A673 (cell line): Measurements from ENCODE around the gene LRRC4C. TPM values are rescaled to one million over a fixed set of nuclear protein-coding genes. Genes with fewer than 3 reads are reported as not detected.

ENCODE experiments used
- BruUV-seq: library from RNA; stranded (reverse); fragments of 400-500 nt; replicated peaks from 2 replicates; lab custom pipeline; 2021; lab: Mats Ljungman, UMichigan
- CTCF ChIA-PET: fragments of 300-600 bp; sonication (Branson Sonifier 250); formaldehyde crosslinking; loops from one replicate; lab custom pipeline; 2022; ENCODE audit warnings: antibody characterized with exemption; lab: Charles Lee
- POLR2A ChIA-PET: fragments of 300-600 bp; sonication (Branson Sonifier 250); formaldehyde crosslinking; loops from one replicate; lab custom pipeline; 2022; ENCODE audit warnings: antibody characterized with exemption; ENCODE audit not compliant: low non-redundant PET; lab: Charles Lee
- DNase-seq: peaks from one replicate; pipeline ENCODE4 v3.0.0-alpha.2; 2015; ENCODE audit warnings: low spot score
- H3K27ac ChIP-seq: fragments of 200-600 bp; sonication (generic); 2 replicates; pipeline ENCODE4 v1.5.1; 2016; ENCODE audit warnings: mixed run types, low read depth, mild to moderate bottlenecking, mixed read lengths, antibody characterized with exemption, low read length; ENCODE audit not compliant: poor library complexity, severe bottlenecking
- H3K27me3 ChIP-seq: fragments of 200-600 bp; sonication (generic); replicated peaks from 2 replicates; pipeline ENCODE4 v1.6.1; 2017; ENCODE audit warnings: mixed run types, low read depth, mild to moderate bottlenecking, mixed read lengths, antibody characterized with exemption, low read length; ENCODE audit not compliant: insufficient read depth, poor library complexity
- H3K36me3 ChIP-seq: fragments of 200-600 bp; sonication (generic); 2 replicates; pipeline ENCODE4 v1.6.1; 2016; ENCODE audit warnings: mixed run types, mild to moderate bottlenecking, mixed read lengths, antibody characterized with exemption, low read length; ENCODE audit not compliant: insufficient read depth, poor library complexity, severe bottlenecking
- H3K4me1 ChIP-seq: fragments of 200-600 bp; sonication (generic); 2 replicates; pipeline ENCODE4 v1.6.1; 2017; ENCODE audit warnings: mixed run types, mild to moderate bottlenecking, mixed read lengths, antibody characterized with exemption, low read length; ENCODE audit not compliant: insufficient read depth, poor library complexity, severe bottlenecking
- H3K4me3 ChIP-seq: fragments of 200-600 bp; sonication (generic); 2 replicates; pipeline ENCODE4 v1.5.1; 2016; ENCODE audit warnings: low read depth, mixed run types, mild to moderate bottlenecking, mixed read lengths, low read length; ENCODE audit not compliant: poor library complexity, severe bottlenecking
- H3K9me3 ChIP-seq: fragments of 200-600 bp; sonication (generic); 2 replicates; pipeline ENCODE4 v1.6.1; 2016; ENCODE audit warnings: mixed run types, low read depth, mild to moderate bottlenecking, mixed read lengths, antibody characterized with exemption, low read length; ENCODE audit not compliant: poor library complexity, severe bottlenecking
- CTCF ChIP-seq: fragments of 300-800, 200-600 bp; sonication (generic); conservative IDR thresholded peaks from 2 replicates; pipeline ENCODE4 v1.5.1; 2017; ENCODE audit warnings: low read depth, mild to moderate bottlenecking, antibody characterized with exemption, low read length, moderate library complexity, mixed read lengths
- EZH2 ChIP-seq: fragments of 200-600 bp; sonication (generic); IDR thresholded peaks from 2 replicates; pipeline ENCODE4 v1.6.1; 2017; ENCODE audit warnings: borderline replicate concordance, low read depth, mild to moderate bottlenecking, mixed read lengths, antibody characterized with exemption, low read length; ENCODE audit not compliant: poor library complexity, severe bottlenecking
- intact Hi-C: fragments of 100-400 bp; cut with micrococcal nuclease; formaldehyde crosslinking; loops from one replicate; pipeline ENCODE4 v1.10.0; 2022; ENCODE audit not compliant: unreplicated experiment
- total RNA-seq: library from RNA; stranded (reverse); gene quantifications from 2 replicates; pipeline ENCODE4 v1.2.3, GENCODE V29; 2021

LRRC4C gene
- total RNA-seq, 1 experiment from 2014 or later, result 38.3 TPM

GRCh38 chr11:41245704-41246398 is 213.6 kb downstream of the LRRC4C start:
- ChIA-PET CTCF (no interaction called here), POLR2A (no interaction called here)
- H3K9me3 ChIP-seq, result no peaks in the 10 kb centered on the region
- H3K36me3 ChIP-seq, result no peaks in the 10 kb centered on the region
- intact Hi-C loops, result no loop called here
- no peak overlapping the region for H3K27ac ChIP-seq
- BruUV-seq, result no TSS peak
- no peaks in the 10 kb centered on the region for H3K27me3 ChIP-seq
- no peak overlapping the region for H3K4me3 ChIP-seq
- DNase-seq, result no peak
- TF ChIP-seq EZH2 (no peak), CTCF (no peak; the same call in 1 of the 2 replicates)
- no peaks in the 10 kb centered on the region for H3K4me1 ChIP-seq

GRCh38 chr11:41245184-41245583 is 214.3 kb downstream of the LRRC4C start:
- POLR2A ChIA-PET, result no interaction called here
- H3K27me3 ChIP-seq, result no peaks in the 10 kb centered on the region
- intact Hi-C loops, result no loop called here
- TF ChIP-seq EZH2 (no peak), CTCF (no peak)
- no peak overlapping the region for H3K4me3 ChIP-seq
- no peaks in the 10 kb centered on the region for H3K4me1 ChIP-seq
- H3K9me3 ChIP-seq, result no peaks in the 10 kb centered on the region
- H3K36me3 ChIP-seq, result no peaks in the 10 kb centered on the region
- no peak for DNase-seq
- H3K27ac ChIP-seq, result no peak overlapping the region
- CTCF ChIA-PET, result no interaction called here
- BruUV-seq, result no TSS peak

- ChIA-PET CTCF (no interaction called here), POLR2A (no interaction called here)
- H3K27me3 ChIP-seq, result no peaks in the 10 kb centered on the region
Observed at GRCh38 chr11:41237382-41237781, 222.1 kb downstream of the LRRC4C start.

More at GRCh38 chr11:41237382-41237781, 222.1 kb downstream of the LRRC4C start:
- Histone ChIP-seq H3K27ac (no peak overlapping the region), H3K36me3 (no peaks in the 10 kb centered on the region), H3K9me3 (no peaks in the 10 kb centered on the region), H3K4me3 (no peak overlapping the region), H3K4me1 (no peaks in the 10 kb centered on the region)
- intact Hi-C loops, result no loop called here
- DNase-seq, result no peak
- BruUV-seq, result no TSS peak
- TF ChIP-seq CTCF (no peak), EZH2 (no peak)
